Nephron progenitor cell (in vitro differentiated cells): Measurements from ENCODE around the gene TANK.
"Not testable (repeated sequence)": the region's sequence is repeated elsewhere in the genome, so short reads cannot be mapped to it uniquely, and the experiment has no call there.

Experiments used
- DNase-seq: peaks from one replicate; pipeline ENCODE4 v3.0.0; 2021
- H3K27ac Mint-ChIP-seq: 2 replicates; pipeline ENCODE4 v1.8.0; 2021; ENCODE audit warnings: mild to moderate bottlenecking, moderate library complexity, mixed read lengths
- H3K27me3 Mint-ChIP-seq: 2 replicates; pipeline ENCODE4 v1.8.0; 2021; ENCODE audit warnings: mild to moderate bottlenecking, low read depth, mixed read lengths; ENCODE audit not compliant: poor library complexity
- H3K36me3 Mint-ChIP-seq: 2 replicates; pipeline ENCODE4 v1.8.0; 2021; ENCODE audit warnings: low read depth, mixed read lengths
- H3K4me1 Mint-ChIP-seq: 2 replicates; pipeline ENCODE4 v1.8.0; 2021; ENCODE audit warnings: mixed read lengths
- H3K4me3 Mint-ChIP-seq: 2 replicates; pipeline ENCODE4 v1.8.0; 2021; ENCODE audit warnings: mild to moderate bottlenecking, moderate library complexity, mixed read lengths
- H3K9me3 Mint-ChIP-seq: 2 replicates; pipeline ENCODE4 v1.8.0; 2021; ENCODE audit warnings: mild to moderate bottlenecking, moderate library complexity, mixed read lengths
- TF ChIP-seq, protein P1 (sequence below): fragments of 200-600 bp; sonication (generic); IDR thresholded peaks from 2 replicates; pipeline ENCODE4 v1.5.0; 2021; ENCODE audit warnings: antibody characterized with exemption

The TANK gene

DNA sequence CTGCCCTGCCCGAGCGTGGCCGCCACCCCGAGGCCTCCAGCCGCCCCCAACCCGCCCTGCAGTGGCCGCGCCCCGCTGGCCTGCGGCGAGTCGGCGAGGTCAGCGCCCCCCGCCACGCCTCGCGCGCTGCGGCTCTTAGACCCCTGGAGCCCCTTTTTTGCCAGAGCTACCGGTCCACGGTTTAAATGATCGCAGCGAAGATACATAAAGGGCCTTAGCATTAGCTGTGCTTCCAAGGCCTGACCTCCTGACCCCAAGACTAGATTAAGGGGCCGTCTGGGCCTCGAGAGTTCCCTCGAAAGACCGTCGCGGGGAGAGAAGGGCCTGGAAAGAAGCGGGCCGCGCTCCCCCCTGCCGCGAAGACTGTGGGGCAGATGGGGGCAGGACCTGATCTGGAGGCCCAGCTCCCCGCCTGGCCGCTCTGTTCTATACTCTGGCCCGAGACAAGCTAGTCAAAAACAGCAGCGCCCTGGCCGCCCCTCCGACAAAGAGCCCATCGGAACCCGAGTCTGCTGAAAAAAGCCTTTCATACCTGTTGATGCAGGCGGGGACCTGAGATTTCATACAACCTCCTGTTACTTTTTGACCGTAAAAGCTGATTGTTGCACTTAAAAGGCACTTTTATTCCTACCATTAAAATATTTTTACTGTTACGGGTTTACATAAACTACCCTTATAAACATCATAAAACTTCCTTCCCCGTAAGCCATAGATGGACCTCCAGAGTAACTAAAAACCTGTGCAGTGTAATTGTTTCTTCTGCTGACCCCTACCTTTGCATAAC, 79.3 kb downstream of the TANK start:
- H3K4me3 Mint-ChIP-seq: peak overlapping the region; percentile 90
- H3K9me3 Mint-ChIP-seq: no peaks in the 10 kb centered on the region

DNA sequence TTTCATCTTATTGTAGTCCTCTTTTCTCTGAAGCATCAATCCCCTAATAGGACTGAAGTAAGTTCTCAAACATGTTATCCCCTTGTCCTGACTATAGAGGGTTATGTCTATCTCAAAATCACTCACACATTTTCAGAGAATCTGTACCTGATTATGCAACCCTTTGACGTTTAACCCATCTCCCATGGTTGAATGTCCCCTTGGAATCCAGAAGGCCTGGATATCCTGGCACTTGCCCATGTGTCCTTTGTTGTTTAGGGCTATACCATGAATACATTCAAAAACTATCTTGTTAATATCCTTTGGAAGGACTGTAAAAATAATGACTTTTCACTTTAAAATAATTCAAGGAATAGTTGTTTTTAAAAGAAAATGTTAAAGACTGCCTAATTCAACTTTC, 81.7 kb downstream of the TANK start:
- TF ChIP-seq, protein P1, sequence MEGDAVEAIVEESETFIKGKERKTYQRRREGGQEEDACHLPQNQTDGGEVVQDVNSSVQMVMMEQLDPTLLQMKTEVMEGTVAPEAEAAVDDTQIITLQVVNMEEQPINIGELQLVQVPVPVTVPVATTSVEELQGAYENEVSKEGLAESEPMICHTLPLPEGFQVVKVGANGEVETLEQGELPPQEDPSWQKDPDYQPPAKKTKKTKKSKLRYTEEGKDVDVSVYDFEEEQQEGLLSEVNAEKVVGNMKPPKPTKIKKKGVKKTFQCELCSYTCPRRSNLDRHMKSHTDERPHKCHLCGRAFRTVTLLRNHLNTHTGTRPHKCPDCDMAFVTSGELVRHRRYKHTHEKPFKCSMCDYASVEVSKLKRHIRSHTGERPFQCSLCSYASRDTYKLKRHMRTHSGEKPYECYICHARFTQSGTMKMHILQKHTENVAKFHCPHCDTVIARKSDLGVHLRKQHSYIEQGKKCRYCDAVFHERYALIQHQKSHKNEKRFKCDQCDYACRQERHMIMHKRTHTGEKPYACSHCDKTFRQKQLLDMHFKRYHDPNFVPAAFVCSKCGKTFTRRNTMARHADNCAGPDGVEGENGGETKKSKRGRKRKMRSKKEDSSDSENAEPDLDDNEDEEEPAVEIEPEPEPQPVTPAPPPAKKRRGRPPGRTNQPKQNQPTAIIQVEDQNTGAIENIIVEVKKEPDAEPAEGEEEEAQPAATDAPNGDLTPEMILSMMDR: no peak
- H3K36me3 Mint-ChIP-seq: no peaks in the 10 kb centered on the region

More for the DNA sequence above, 79.3 kb downstream of the TANK start:
- TF ChIP-seq, protein P1: no peak
- H3K36me3 Mint-ChIP-seq: no peaks in the 10 kb centered on the region
- H3K4me1 Mint-ChIP-seq: peaks cover 48% of the 10 kb centered on the region
- H3K27me3 Mint-ChIP-seq: peaks cover 24% of the 10 kb centered on the region
- H3K27ac Mint-ChIP-seq: no peak overlapping the region
- DNase-seq: peak; percentile 41

DNA sequence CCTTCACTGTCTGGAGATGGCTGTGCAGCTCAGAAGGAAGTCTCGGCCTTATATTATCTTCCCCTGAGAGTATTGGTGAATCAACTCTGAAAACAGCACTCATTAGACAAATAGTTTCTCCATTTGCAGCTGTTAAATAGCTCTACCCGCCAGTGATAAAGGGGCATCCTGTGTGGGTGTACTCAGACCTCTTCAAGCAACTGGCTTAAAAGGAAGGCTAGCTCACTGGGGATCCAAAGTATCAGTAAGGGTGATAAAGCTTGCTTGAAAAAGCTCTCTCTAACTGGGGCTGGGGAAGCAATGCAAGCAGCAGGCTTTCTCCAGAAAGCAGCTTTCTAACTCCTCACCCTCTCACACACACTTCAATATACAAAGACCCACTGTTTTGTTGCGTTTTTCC, 83.1 kb downstream of the TANK start:
- H3K36me3 Mint-ChIP-seq: no peaks in the 10 kb centered on the region
- H3K27ac Mint-ChIP-seq: no peak overlapping the region
- H3K4me3 Mint-ChIP-seq: peak overlapping the region; percentile 82
- peaks cover 19% of the 10 kb centered on the region for H3K27me3 Mint-ChIP-seq
- TF ChIP-seq, protein P1: no peak
- no peaks in the 10 kb centered on the region for H3K9me3 Mint-ChIP-seq
- H3K4me1 Mint-ChIP-seq: peaks cover 57% of the 10 kb centered on the region
- no peak for DNase-seq

More for the DNA sequence above, 81.7 kb downstream of the TANK start:
- H3K27ac Mint-ChIP-seq: no peak overlapping the region
- H3K4me1 Mint-ChIP-seq: peaks cover 62% of the 10 kb centered on the region
- no peak for DNase-seq
- H3K9me3 Mint-ChIP-seq: no peaks in the 10 kb centered on the region
- H3K4me3 Mint-ChIP-seq: no peak overlapping the region
- peaks cover 24% of the 10 kb centered on the region for H3K27me3 Mint-ChIP-seq

DNA sequence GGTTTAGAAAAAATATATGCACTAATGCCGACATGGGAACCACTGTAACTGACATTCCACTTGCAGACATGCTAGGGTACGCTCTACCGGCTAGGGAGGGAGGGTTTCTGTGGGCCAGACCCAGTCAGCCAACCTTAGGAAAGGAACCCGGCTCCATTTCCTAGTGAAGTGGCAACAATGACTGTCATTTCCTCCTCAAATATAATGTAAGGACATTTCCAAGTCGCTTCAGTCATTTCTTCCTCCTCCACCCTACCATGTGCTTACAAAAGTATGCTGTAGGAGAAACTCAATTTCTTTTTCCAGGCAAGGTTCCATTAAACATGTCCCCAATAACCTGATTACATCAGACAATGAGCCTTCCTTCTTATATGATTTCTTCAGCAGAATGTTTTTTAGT, 83.7 kb downstream of the TANK start:
- H3K4me3 Mint-ChIP-seq: peak overlapping the region; percentile 82
- DNase-seq: no peak
- H3K4me1 Mint-ChIP-seq: peaks cover 54% of the 10 kb centered on the region
- H3K36me3 Mint-ChIP-seq: no peaks in the 10 kb centered on the region
- no peaks in the 10 kb centered on the region for H3K9me3 Mint-ChIP-seq
- no peak overlapping the region for H3K27ac Mint-ChIP-seq
- peaks cover 19% of the 10 kb centered on the region for H3K27me3 Mint-ChIP-seq
- TF ChIP-seq, protein P1: no peak

DNA sequence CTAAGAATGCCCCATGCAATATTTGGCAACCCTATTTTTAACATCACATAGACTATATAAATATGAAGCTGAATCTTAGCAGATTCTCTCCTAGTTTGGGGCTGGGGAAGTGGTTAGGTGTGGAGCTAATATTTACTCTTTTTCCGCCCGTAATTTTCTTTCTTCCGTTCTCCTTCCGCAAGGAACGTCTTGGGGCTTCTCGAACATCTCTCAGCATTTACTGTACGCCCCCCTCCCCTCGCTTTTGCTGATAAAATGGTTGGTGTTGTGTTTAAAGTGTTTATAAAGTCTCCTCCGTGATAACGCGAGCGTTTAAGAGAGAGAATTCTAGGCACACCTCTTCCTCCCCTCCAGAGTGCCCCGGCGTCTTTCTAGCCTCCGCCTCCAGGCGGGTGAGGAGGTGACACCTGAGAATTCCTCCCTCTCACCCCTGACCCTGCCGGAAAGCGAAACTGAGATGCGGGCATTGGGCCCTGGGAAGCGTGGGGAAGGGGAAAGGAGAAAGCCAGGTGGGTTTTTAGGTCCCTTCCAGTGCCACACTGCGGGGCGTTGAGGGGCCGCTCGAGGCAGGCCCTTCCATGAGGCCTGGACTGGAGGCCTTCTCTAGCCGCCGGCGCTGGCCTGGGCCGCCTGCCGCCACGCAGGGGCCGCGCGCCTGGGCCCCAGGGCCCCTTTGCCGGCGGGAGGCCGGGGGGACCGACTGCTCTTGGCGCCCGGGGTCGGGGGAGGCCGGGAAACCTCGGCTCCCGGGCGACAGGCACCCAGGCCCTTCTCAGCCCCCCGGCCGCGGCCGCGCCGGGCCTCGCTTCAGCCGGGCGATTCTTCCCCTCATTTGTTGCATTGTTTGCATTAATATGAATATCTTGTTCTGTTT, 84.4 kb downstream of the TANK start:
- Mint-ChIP-seq H3K27me3 (peaks cover 19% of the 10 kb centered on the region), H3K4me1 (peaks cover 53% of the 10 kb centered on the region), H3K27ac (peak overlapping the region; percentile 96), H3K4me3 (peak overlapping the region; percentile 90)
- H3K36me3 Mint-ChIP-seq, H3K9me3 Mint-ChIP-seq: not testable (repeated sequence)
- peak; percentile 44 for DNase-seq

DNA sequence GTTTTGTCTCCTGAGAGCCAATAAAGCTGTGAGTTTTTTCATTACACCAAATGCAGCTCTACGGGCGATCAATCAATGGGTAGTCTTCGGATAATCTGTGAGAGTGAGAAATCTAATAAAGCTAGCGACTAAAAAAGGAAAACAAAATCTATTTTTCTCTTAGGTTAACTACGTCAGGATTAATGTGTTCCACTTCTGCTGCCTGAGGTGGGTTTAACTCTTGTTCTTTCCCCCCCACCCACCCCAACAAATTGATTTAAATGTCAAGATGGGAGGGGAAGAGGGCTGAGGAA, 85.0 kb downstream of the TANK start:
- Mint-ChIP-seq H3K4me3 (peak overlapping the region; percentile 90), H3K27me3 (peaks cover 19% of the 10 kb centered on the region), H3K36me3 (no peaks in the 10 kb centered on the region), H3K27ac (peak overlapping the region; percentile 96), H3K9me3 (no peaks in the 10 kb centered on the region), H3K4me1 (peaks cover 48% of the 10 kb centered on the region)
- DNase-seq: no peak
- TF ChIP-seq, protein P1: no peak
